ENCODE measurements around the gene LMTK2.

Gene LMTK2

GRCh38 chr7:98130959-98131358 lies 24.3 kb downstream of the LMTK2 start:
- Histone ChIP-seq H3K27ac (ENCODE audit: low read depth, low read length) (no peak overlapping the region), H3K4me3 (ENCODE audit: low read length) (no peak overlapping the region), H3K36me3 (ENCODE audit: control insufficient read depth, insufficient read depth, low read length) (no peaks in the 10 kb centered on the region), H3K4me1 (ENCODE audit: control insufficient read depth, insufficient read depth, low read length) (no peaks in the 10 kb centered on the region), H3K27me3 (ENCODE audit: control insufficient read depth, insufficient read depth, low read length) (no peaks in the 10 kb centered on the region), H3K9ac (ENCODE audit: low read length) (no peak overlapping the region)

DNA sequence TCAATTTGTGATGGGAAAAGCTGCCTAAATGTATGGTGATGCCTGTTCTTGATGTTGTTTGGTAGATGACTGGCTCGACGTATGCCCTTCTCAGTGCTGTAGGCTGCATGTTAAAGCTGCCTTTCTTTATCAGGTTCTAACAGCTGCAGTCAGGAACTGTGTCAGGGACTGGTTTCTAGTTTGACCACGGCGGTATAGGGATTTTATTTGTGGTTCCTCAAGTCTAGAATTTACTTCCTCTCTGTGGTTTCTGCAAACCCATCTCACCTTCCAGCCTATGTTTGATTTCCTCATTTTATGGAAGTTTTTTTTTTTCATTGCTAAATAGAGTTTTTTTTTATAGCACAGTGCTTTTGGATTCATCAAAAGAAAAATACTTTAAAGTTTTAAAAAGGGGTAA lies 26.5 kb downstream of the LMTK2 start:
- no peaks in the 10 kb centered on the region for H3K27me3 ChIP-seq (ENCODE audit: control insufficient read depth, insufficient read depth, low read length)
- H3K9ac ChIP-seq (ENCODE audit: low read length): no peak overlapping the region
- no peak overlapping the region for H3K27ac ChIP-seq (ENCODE audit: low read depth, low read length)
- H3K4me3 ChIP-seq (ENCODE audit: low read length): no peak overlapping the region
- H3K4me1 ChIP-seq (ENCODE audit: control insufficient read depth, insufficient read depth, low read length): no peaks in the 10 kb centered on the region
- peaks cover 4% of the 10 kb centered on the region for H3K36me3 ChIP-seq (ENCODE audit: control insufficient read depth, insufficient read depth, low read length)

GRCh38 chr7:98133621-98134303 lies 27.1 kb downstream of the LMTK2 start:
- peaks cover 9% of the 10 kb centered on the region for H3K36me3 ChIP-seq (ENCODE audit: control insufficient read depth, insufficient read depth, low read length)
- no peaks in the 10 kb centered on the region for H3K4me1 ChIP-seq (ENCODE audit: control insufficient read depth, insufficient read depth, low read length)
- H3K27ac ChIP-seq (ENCODE audit: low read depth, low read length): no peak overlapping the region
- H3K4me3 ChIP-seq (ENCODE audit: low read length): no peak overlapping the region
- H3K27me3 ChIP-seq (ENCODE audit: control insufficient read depth, insufficient read depth, low read length): no peaks in the 10 kb centered on the region
- H3K9ac ChIP-seq (ENCODE audit: low read length): no peak overlapping the region

- Histone ChIP-seq H3K4me3 (ENCODE audit: low read length) (no peak overlapping the region), H3K4me1 (ENCODE audit: control insufficient read depth, insufficient read depth, low read length) (no peaks in the 10 kb centered on the region), H3K27me3 (ENCODE audit: control insufficient read depth, insufficient read depth, low read length) (no peaks in the 10 kb centered on the region), H3K9ac (ENCODE audit: low read length) (no peak overlapping the region), H3K36me3 (ENCODE audit: control insufficient read depth, insufficient read depth, low read length) (peaks cover 9% of the 10 kb centered on the region), H3K27ac (ENCODE audit: low read depth, low read length) (no peak overlapping the region)
These were observed 28.0 kb downstream of the LMTK2 start for GRCh38 chr7:98134420-98135228.

DNA sequence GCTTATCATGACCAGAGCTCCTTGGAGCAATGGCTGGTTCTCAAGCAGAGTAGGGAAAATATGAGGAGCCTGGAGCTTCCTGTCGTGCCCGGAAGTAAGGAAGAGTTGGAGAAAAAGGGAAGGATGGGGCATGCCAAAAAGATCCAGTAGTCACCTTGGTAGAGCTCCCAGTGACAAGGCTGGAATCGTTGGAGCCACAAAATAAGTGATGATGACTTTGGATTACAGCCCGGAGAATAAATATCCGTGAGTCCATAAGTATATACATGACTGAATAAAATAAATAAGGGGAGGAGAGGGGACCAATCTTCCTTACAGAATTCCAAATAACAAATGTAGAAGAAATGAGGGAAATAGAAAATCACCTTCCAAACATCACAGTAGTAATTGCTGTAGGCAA lies 29.3 kb downstream of the LMTK2 start:
- no peak overlapping the region for H3K9ac ChIP-seq (ENCODE audit: low read length)
- no peak overlapping the region for H3K4me3 ChIP-seq (ENCODE audit: low read length)
- no peaks in the 10 kb centered on the region for H3K4me1 ChIP-seq (ENCODE audit: control insufficient read depth, insufficient read depth, low read length)
- no peak overlapping the region for H3K27ac ChIP-seq (ENCODE audit: low read depth, low read length)
- H3K27me3 ChIP-seq (ENCODE audit: control insufficient read depth, insufficient read depth, low read length): no peaks in the 10 kb centered on the region
- peaks cover 9% of the 10 kb centered on the region for H3K36me3 ChIP-seq (ENCODE audit: control insufficient read depth, insufficient read depth, low read length)

GRCh38 chr7:98136423-98136822 lies 29.8 kb downstream of the LMTK2 start:
- Histone ChIP-seq H3K27me3 (ENCODE audit: control insufficient read depth, insufficient read depth, low read length) (no peaks in the 10 kb centered on the region), H3K9ac (ENCODE audit: low read length) (no peak overlapping the region), H3K4me3 (ENCODE audit: low read length) (no peak overlapping the region), H3K4me1 (ENCODE audit: control insufficient read depth, insufficient read depth, low read length) (no peaks in the 10 kb centered on the region), H3K36me3 (ENCODE audit: control insufficient read depth, insufficient read depth, low read length) (peaks cover 9% of the 10 kb centered on the region), H3K27ac (ENCODE audit: low read depth, low read length) (no peak overlapping the region)

GRCh38 chr7:98137134-98137825 lies 30.6 kb downstream of the LMTK2 start:
- Histone ChIP-seq H3K27ac (ENCODE audit: low read depth, low read length) (no peak overlapping the region), H3K9ac (ENCODE audit: low read length) (no peak overlapping the region), H3K4me3 (ENCODE audit: low read length) (no peak overlapping the region), H3K4me1 (ENCODE audit: control insufficient read depth, insufficient read depth, low read length) (no peaks in the 10 kb centered on the region), H3K36me3 (ENCODE audit: control insufficient read depth, insufficient read depth, low read length) (peaks cover 12% of the 10 kb centered on the region), H3K27me3 (ENCODE audit: control insufficient read depth, insufficient read depth, low read length) (no peaks in the 10 kb centered on the region)

DNA sequence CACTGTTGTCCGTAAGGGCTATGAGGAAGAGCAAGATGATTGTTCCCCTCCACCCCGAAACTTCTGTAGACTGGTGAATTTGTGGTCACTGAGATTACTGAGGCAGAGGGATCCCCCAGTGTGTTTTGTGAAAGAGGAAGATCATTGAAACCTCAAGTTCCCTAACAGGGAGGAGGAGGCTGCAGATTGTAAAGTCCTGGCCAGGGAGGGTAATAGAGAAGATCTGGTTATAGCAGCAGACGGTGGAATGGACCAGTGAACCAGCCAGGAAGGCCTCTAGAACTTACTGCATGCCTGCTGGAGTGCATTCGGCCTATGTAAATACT lies 31.1 kb downstream of the LMTK2 start:
- H3K36me3 ChIP-seq (ENCODE audit: control insufficient read depth, insufficient read depth, low read length): peaks cover 12% of the 10 kb centered on the region
- no peak overlapping the region for H3K4me3 ChIP-seq (ENCODE audit: low read length)
- no peaks in the 10 kb centered on the region for H3K4me1 ChIP-seq (ENCODE audit: control insufficient read depth, insufficient read depth, low read length)
- no peaks in the 10 kb centered on the region for H3K27me3 ChIP-seq (ENCODE audit: control insufficient read depth, insufficient read depth, low read length)
- no peak overlapping the region for H3K9ac ChIP-seq (ENCODE audit: low read length)
- H3K27ac ChIP-seq (ENCODE audit: low read depth, low read length): no peak overlapping the region

- Histone ChIP-seq H3K36me3 (ENCODE audit: control insufficient read depth, insufficient read depth, low read length) (peaks cover 12% of the 10 kb centered on the region), H3K27me3 (ENCODE audit: control insufficient read depth, insufficient read depth, low read length) (no peaks in the 10 kb centered on the region), H3K4me3 (ENCODE audit: low read length) (no peak overlapping the region), H3K27ac (ENCODE audit: low read depth, low read length) (no peak overlapping the region), H3K4me1 (ENCODE audit: control insufficient read depth, insufficient read depth, low read length) (no peaks in the 10 kb centered on the region), H3K9ac (ENCODE audit: low read length) (no peak overlapping the region)
These were observed 32.0 kb downstream of the LMTK2 start for GRCh38 chr7:98138672-98139071.

DNA sequence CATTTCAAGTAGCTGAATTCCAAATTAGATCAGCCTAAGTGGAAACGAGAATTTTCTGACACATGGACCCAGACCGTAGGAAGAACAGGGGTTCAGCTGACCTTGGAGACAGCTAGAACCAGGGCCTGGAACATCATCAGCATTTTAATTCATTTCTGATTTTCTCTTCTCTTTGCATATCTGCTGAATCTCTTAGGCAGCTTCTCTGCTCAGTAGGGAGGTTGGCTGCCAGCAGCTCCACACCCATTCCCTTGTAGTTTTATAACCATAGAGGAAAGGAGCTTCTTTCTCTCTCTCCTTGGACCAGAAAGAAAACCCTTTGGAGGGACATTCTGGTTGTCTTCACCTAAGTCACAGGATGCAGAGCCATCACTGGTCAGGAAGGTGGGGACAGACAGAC lies 36.0 kb downstream of the LMTK2 start:
- Histone ChIP-seq H3K36me3 (ENCODE audit: control insufficient read depth, insufficient read depth, low read length) (peaks cover 12% of the 10 kb centered on the region), H3K4me3 (ENCODE audit: low read length) (no peak overlapping the region)

DNA sequence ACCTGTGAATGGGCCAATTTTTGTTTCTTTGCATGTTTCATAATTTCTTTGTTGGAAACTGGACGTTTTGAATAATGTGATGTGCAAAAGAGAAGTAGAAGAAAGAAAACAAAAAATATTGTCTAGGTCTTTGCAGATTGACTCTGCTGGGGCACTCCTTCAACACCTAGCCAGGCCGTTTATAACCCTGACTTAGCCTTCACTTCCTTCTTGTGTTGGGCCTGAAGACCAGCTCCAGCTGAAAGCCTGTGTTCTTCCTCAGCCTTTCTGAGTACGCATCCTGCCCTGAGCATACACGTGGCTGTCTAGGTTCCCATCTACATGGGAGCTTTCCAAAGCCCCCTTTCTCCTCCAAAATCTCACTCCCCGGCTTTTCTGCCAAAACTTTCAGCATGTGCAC lies 41.9 kb downstream of the LMTK2 start:
- H3K9ac ChIP-seq (ENCODE audit: low read length): no peak overlapping the region
- no peak overlapping the region for H3K27ac ChIP-seq (ENCODE audit: low read depth, low read length)
- no peaks in the 10 kb centered on the region for H3K4me1 ChIP-seq (ENCODE audit: control insufficient read depth, insufficient read depth, low read length)
- H3K27me3 ChIP-seq (ENCODE audit: control insufficient read depth, insufficient read depth, low read length): no peaks in the 10 kb centered on the region
- peaks cover 4% of the 10 kb centered on the region for H3K36me3 ChIP-seq (ENCODE audit: control insufficient read depth, insufficient read depth, low read length)
- no peak overlapping the region for H3K4me3 ChIP-seq (ENCODE audit: low read length)

More for the DNA sequence above, 36.0 kb downstream of the LMTK2 start:
- no peak overlapping the region for H3K27ac ChIP-seq (ENCODE audit: low read depth, low read length)
- H3K4me1 ChIP-seq (ENCODE audit: control insufficient read depth, insufficient read depth, low read length): no peaks in the 10 kb centered on the region
- no peak overlapping the region for H3K9ac ChIP-seq (ENCODE audit: low read length)
- no peaks in the 10 kb centered on the region for H3K27me3 ChIP-seq (ENCODE audit: control insufficient read depth, insufficient read depth, low read length)

- Histone ChIP-seq H3K4me1 (ENCODE audit: control insufficient read depth, insufficient read depth, low read length) (no peaks in the 10 kb centered on the region), H3K27me3 (ENCODE audit: control insufficient read depth, insufficient read depth, low read length) (no peaks in the 10 kb centered on the region), H3K4me3 (ENCODE audit: low read length) (no peak overlapping the region), H3K36me3 (ENCODE audit: control insufficient read depth, insufficient read depth, low read length) (peaks cover 4% of the 10 kb centered on the region), H3K9ac (ENCODE audit: low read length) (no peak overlapping the region), H3K27ac (ENCODE audit: low read depth, low read length) (no peak overlapping the region)
These were observed 42.5 kb downstream of the LMTK2 start for GRCh38 chr7:98149116-98149692.
